ENCODE results near the gene DTYMK. TPM values are rescaled to one million over a fixed set of nuclear protein-coding genes. Genes with fewer than 3 reads are reported as not detected.
"Not testable (repeated sequence)": the region's sequence is repeated elsewhere in the genome, so short reads cannot be mapped to it uniquely, and the experiment has no call there.

DTYMK gene
- 40.5 TPM for polyA plus RNA-seq

GRCh38 chr2:241686650-241687425 lies at the start of gene DTYMK:
Gene DTYMK (minus strand): TSS chr2:241686815. CDS start chr2:241686783, 32 bp downstream.
- Mint-ChIP-seq H3K4me1 (peaks cover 7 to 18% (median 7%) of the 10 kb centered on the region in 3 donors), H3K4me3 (peak within 1 kb of the TSS; percentile 82 to 95 (median 92)), H3K9me3 (no peaks in the 10 kb centered on the region), H3K27ac (peak within 1 kb of the TSS; percentile 93 to 94 (median 93)), H3K27me3 (no peaks in the 10 kb centered on the region), H3K36me3 (peaks cover 3% of the 10 kb centered on the region)

DNA sequence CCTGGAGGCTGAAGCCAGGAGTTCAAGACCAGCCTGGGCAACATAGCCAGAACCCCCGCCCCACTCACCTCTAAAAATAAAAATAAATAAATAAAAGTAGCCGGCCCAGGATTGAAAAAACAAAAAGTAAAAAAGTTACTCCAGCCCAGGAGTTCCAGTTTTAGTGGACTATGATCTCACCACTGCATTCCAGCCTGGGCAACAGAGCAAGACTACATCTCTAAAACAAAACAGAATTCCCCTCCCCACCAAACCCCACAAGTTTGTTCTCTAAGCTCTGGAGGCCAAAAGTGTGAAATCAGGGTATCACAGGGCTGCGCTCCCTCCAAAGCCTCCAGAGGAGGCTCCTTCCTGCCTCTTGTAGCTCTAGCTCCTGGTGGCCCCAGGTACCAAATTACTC lies 49.5 kb upstream of the DTYMK start:
- no peaks in the 10 kb centered on the region for H3K27me3 Mint-ChIP-seq

GRCh38 chr2:241734467-241735208 lies 48.0 kb upstream of the DTYMK start, which contains the start of gene D2HGDH:
Gene D2HGDH (plus strand): TSS chr2:241734630. CDS start chr2:241735225, 595 bp downstream.
- Mint-ChIP-seq H3K27ac (peak within 1 kb of the TSS; percentile 73 to 92 (median 83)), H3K9me3 (no peaks in the 10 kb centered on the region), H3K4me3 (peak within 1 kb of the TSS; percentile 84 to 93 (median 88)), H3K4me1 (peaks cover 7 to 18% (median 9%) of the 10 kb centered on the region in 3 donors), H3K36me3 (peaks cover 3% of the 10 kb centered on the region), H3K27me3 (no peaks in the 10 kb centered on the region)

More for the DNA sequence above, 49.5 kb upstream of the DTYMK start:
- H3K27ac Mint-ChIP-seq, result peak overlapping the region in 1 of 3 donors; percentile 83
- peaks cover 7 to 11% (median 8%) of the 10 kb centered on the region in 3 donors for H3K4me1 Mint-ChIP-seq
- no peaks in the 10 kb centered on the region for H3K9me3 Mint-ChIP-seq
- H3K4me3 Mint-ChIP-seq, result peak overlapping the region; percentile 84 to 90 (median 88)
- H3K36me3 Mint-ChIP-seq, result peaks cover 3% of the 10 kb centered on the region

DNA sequence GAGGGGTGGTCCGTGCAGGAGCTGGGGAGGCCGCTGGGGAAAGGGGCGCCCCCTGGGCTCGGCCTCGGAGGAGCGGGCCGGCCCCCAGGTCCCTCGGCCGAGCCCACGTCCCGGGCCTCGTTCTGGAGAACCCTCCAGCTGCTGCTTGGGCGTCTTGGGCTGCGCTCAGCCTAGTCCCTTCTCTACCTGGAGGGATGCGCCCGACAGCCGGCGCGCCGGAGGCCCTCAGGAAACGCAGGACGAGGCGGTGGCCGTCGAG lies 47.5 kb upstream of the DTYMK start:
- H3K4me1 Mint-ChIP-seq, result peaks cover 7 to 18% (median 9%) of the 10 kb centered on the region in 3 donors
- H3K27ac Mint-ChIP-seq, result peak overlapping the region; percentile 73 to 92 (median 83)
- H3K4me3 Mint-ChIP-seq, result peak overlapping the region; percentile 63 to 85 (median 70)
- no peaks in the 10 kb centered on the region for H3K9me3 Mint-ChIP-seq
- H3K27me3 Mint-ChIP-seq, result no peaks in the 10 kb centered on the region
- H3K36me3 Mint-ChIP-seq, result peaks cover 3% of the 10 kb centered on the region

- Mint-ChIP-seq H3K36me3 (peaks cover 3% of the 10 kb centered on the region), H3K9me3 (no peaks in the 10 kb centered on the region), H3K27ac (peak overlapping the region in 2 of 3 donors; percentile 83 to 92), H3K27me3 (no peaks in the 10 kb centered on the region), H3K4me1 (peaks cover 7 to 17% (median 9%) of the 10 kb centered on the region in 3 donors), H3K4me3 (peak overlapping the region; percentile 68 to 85 (median 80))
Observed at GRCh38 chr2:241733391-241734207, 47.0 kb upstream of the DTYMK start.

DNA sequence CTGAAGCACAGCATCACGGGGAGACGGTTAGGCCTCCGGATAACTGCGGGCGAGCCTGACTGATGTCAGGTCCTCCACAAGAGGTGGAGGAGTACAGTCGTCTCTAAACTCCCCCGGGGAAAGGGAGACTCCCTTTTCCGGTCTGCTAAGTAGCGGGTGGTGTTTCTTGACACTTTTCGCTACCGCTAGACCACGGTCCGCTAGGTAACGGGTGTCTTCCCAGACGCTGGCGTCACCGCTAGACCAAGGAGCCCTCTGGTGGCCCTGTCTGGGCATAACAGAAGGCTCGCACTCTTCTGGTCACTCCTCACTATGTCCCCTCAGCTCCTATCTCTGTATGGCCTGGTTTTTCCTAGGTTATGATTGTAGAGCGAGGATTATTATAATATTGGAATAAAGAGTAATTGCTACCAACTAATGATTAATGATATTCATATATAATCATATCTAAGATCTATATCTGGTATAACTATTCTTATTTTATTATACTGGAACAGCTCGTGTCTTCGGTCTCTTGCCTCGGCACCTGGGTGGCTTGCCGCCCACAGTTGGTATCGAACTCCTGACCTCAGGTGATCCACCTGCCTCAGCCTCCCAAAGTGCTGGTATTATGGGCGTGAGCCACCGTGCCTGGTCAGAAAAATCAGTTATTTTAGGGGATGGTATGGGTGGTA lies 46.0 kb upstream of the DTYMK start:
- H3K36me3 Mint-ChIP-seq, H3K9me3 Mint-ChIP-seq, H3K27me3 Mint-ChIP-seq: not testable (repeated sequence)
- peak overlapping the region; percentile 83 to 90 (median 86) for H3K27ac Mint-ChIP-seq
- H3K4me3 Mint-ChIP-seq, result peak overlapping the region; percentile 72 to 86 (median 84)
- peaks cover 7 to 16% (median 9%) of the 10 kb centered on the region in 3 donors for H3K4me1 Mint-ChIP-seq

DNA sequence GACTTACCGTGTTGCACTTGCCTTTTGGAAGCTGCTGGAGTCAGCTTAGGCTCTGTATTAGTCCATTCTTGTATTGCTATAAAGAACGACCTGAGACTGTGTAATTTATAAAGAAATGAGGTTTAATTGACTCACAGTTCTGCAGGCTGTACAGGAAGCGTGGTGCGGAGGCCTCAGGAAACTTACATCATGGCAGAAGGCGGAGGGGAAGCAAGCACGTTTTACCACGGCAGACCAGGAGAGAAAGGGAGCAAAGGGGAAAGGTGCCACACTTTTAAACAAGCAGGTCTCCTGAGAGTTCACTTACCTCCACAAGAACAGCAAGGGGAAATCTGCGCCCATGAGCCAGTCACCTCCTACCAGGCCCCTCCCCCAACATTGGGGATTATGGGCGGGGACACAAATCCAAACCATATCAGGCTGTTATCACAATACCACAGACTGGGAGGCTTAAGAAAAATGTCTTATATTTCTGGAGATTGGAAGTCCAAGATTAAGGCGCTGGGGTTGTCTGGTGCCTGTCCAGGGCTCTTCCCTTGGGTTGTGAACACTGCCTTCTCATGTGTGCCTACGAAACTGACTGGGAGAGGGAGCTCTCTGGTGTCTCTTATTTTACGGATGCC lies 44.2 kb upstream of the DTYMK start:
- no peak overlapping the region for H3K27ac Mint-ChIP-seq
- no peaks in the 10 kb centered on the region for H3K36me3 Mint-ChIP-seq
- H3K4me3 Mint-ChIP-seq, result peak overlapping the region in 2 of 4 donors; percentile 72 to 84
- H3K4me1 Mint-ChIP-seq, result peaks cover 7 to 15% (median 7%) of the 10 kb centered on the region in 3 donors
- H3K9me3 Mint-ChIP-seq, result no peaks in the 10 kb centered on the region
- no peaks in the 10 kb centered on the region for H3K27me3 Mint-ChIP-seq

GRCh38 chr2:241729868-241730267 lies 43.3 kb upstream of the DTYMK start:
- H3K36me3 Mint-ChIP-seq, result peaks cover 2% of the 10 kb centered on the region
- no peak overlapping the region for H3K27ac Mint-ChIP-seq
- peaks cover 3 to 15% (median 7%) of the 10 kb centered on the region in 3 donors for H3K4me1 Mint-ChIP-seq
- peak overlapping the region in 2 of 4 donors; percentile 23 to 50 for H3K4me3 Mint-ChIP-seq
- no peaks in the 10 kb centered on the region for H3K27me3 Mint-ChIP-seq
- H3K9me3 Mint-ChIP-seq, result no peaks in the 10 kb centered on the region

- Mint-ChIP-seq H3K27me3 (no peaks in the 10 kb centered on the region), H3K27ac (no peak overlapping the region), H3K9me3 (no peaks in the 10 kb centered on the region), H3K4me1 (peaks cover 3 to 15% (median 7%) of the 10 kb centered on the region in 3 donors), H3K4me3 (no peak overlapping the region), H3K36me3 (peaks cover 2% of the 10 kb centered on the region)
Observed at GRCh38 chr2:241728627-241729026, 42.0 kb upstream of the DTYMK start.

DNA sequence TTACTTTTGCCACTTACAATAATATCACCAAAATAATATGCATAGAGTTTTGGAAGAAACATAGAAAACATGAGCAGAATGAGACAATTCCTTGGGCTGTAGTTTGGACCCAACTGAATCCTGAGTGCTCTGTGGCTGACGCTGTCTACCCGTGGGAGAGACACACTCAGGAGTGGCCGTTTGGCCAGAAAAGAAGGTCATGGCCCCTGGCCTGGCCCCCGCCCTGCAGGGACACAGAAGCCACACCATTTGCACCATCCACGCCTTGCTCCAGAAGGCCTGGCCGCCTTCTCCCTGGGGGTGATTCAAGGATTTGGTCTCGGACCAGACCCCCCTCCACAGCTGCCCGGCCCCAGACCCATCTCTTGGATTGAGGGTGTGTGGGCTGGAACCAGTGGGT lies 41.4 kb upstream of the DTYMK start:
- Mint-ChIP-seq H3K27ac (no peak overlapping the region), H3K27me3 (no peaks in the 10 kb centered on the region), H3K9me3 (no peaks in the 10 kb centered on the region), H3K4me3 (no peak overlapping the region), H3K36me3 (peaks cover 3% of the 10 kb centered on the region), H3K4me1 (peaks cover 3 to 15% (median 7%) of the 10 kb centered on the region in 3 donors)

GRCh38 chr2:241726459-241726858 lies 39.8 kb upstream of the DTYMK start:
- no peaks in the 10 kb centered on the region for H3K9me3 Mint-ChIP-seq
- peaks cover 4% of the 10 kb centered on the region for H3K36me3 Mint-ChIP-seq
- no peaks in the 10 kb centered on the region for H3K27me3 Mint-ChIP-seq
- H3K4me3 Mint-ChIP-seq, result no peak overlapping the region
- no peak overlapping the region for H3K27ac Mint-ChIP-seq
- peaks cover 0 to 10% (median 5%) of the 10 kb centered on the region in 3 donors for H3K4me1 Mint-ChIP-seq

DNA sequence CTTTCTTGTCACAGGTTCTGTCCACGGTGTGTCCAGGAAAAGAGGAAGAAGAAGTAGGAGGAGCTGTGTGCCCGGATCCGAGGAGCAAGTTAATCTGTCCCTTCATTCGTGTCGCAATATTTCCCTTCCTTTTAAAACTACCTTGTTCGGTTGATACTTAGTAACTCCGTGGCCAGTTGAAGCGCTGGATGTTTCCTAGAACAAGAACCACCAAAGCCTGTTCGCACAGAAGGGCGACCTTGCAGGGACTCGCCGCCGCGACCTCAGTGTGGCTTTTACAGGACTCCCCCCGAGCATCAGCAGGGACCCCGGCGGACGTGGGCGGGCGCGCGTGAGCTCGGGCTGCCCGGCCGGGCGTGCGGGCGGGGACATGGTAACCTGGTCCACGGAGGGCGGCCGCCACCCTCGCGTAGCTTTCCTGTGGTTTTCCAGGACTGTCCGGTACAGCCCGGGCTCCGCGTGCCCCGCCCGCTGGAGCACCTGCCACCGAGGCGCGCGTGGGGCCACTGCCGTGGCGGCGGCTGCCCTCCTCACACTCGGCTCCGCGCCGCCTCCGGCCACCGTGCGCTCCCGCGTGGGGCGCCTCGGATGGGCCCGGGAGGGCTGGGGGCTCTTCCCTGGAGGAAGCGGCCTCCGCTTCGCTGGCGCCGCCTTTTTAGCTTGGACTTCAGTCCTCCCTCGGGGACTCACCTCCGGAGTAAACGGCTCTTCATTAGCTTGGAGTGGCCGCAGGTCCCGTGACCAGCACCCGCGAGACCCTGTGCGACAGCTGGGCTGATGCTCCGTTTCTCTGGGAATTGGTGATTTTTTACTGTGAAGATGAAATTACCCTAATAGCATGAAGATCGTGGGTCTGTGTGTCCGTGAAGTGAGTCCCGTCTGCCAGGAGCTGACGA lies 38.6 kb upstream of the DTYMK start:
- Mint-ChIP-seq H3K4me1 (peaks cover 0 to 5% (median 5%) of the 10 kb centered on the region in 3 donors), H3K27ac (peak overlapping the region in 2 of 3 donors; percentile 34 to 87), H3K4me3 (no peak overlapping the region), H3K9me3 (no peaks in the 10 kb centered on the region), H3K36me3 (peaks cover 4% of the 10 kb centered on the region), H3K27me3 (no peaks in the 10 kb centered on the region)

Measured in IgD-negative memory B cell (primary cell).